ENCODE measurements around the gene SUPT5H. TPM values are rescaled to one million over a fixed set of nuclear protein-coding genes. Genes with fewer than 3 reads are reported as not detected.

SUPT5H gene
- total and polyA plus RNA-seq, 10 of the 15 experiments (the other 5 are each of a cell fraction or from before 2014, with no cell fraction given): 27.2 to 194 (median 83.6) TPM

DNA sequence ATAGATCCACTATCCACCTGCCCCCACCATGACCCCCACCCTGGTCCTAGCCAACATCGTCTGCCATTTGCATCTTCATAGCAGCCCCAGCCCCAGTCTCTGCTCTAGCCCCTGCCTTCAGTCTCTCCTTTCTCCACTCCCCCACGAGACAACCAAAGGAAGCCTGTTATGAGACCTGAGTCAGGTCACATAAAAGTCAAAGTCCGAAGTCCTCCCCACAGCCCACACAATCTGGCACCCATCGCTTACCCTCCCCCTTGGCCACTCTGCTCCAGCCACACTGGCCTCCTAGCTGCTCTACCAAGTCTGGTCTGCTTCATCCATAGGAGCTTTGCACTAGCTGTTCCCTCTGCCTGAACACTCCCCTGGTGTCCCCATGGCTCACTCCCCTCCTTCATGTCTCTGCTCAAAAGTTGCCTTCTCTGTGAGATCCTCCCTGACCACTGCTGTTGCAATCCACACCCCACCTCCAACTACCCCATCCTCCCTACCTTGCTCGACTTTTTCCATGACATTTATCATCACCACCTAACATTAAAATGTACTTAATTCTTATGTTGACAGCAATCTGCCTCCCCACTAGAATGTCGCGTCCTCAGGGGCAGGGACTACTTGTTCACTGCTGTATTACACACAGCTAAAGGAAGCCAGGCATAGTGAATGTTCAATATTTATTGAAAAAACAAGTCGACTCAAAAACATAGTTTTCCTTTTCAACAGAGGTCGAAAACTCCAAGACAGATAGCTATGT lies 34.1 kb upstream of the SUPT5H start (continued):
- TF ChIP-seq EP300 (IDR thresholded peaks at IDR 0.05; ENCODE audit: borderline replicate concordance in 1 of 2, control insufficient read depth in 1 of 2, low read depth in 2 of 2, low read length in 2 of 2): peak; percentile 29 to 62; a peak in 3 of 4 replicates
- TF ChIP-seq MTA2 (IDR thresholded peaks at IDR 0.05; ENCODE audit: low read depth): peak; percentile 43; the same call in 1 of the 2 replicates
- TF ChIP-seq SMARCA5 (IDR thresholded peaks at IDR 0.05): no peak
- TF ChIP-seq IKZF1 (conservative IDR thresholded peaks at IDR 0.05): peak; percentile 46; the same call in 1 of the 2 replicates
- peak; percentile 60 for TF ChIP-seq POLR2AphosphoS5 (IDR thresholded peaks at IDR 0.05; ENCODE audit: low read length)
- no peak for TF ChIP-seq KDM1A (IDR thresholded peaks at IDR 0.05; ENCODE audit: borderline replicate concordance)
- TF ChIP-seq MYC (IDR thresholded peaks at IDR 0.05; ENCODE audit: insufficient read depth, insufficient read length, insufficient replicate concordance, low read length, severe bottlenecking): no peak
- TF ChIP-seq SUPT20H (IDR thresholded peaks at IDR 0.05; ENCODE audit: borderline replicate concordance, control insufficient read depth, low read depth, low read length): no peak
- TF ChIP-seq NRF1 (conservative IDR thresholded peaks at IDR 0.05; ENCODE audit: low read depth, low read length): no peak
- peak; percentile 85 for TF ChIP-seq NR2F1 (conservative IDR thresholded peaks at IDR 0.05)
- TF ChIP-seq TCF7 (IDR thresholded peaks at IDR 0.05; ENCODE audit: borderline replicate concordance): no peak
- TF ChIP-seq YBX1 (IDR thresholded peaks at IDR 0.05): no peak
- TF ChIP-seq, protein P1, sequence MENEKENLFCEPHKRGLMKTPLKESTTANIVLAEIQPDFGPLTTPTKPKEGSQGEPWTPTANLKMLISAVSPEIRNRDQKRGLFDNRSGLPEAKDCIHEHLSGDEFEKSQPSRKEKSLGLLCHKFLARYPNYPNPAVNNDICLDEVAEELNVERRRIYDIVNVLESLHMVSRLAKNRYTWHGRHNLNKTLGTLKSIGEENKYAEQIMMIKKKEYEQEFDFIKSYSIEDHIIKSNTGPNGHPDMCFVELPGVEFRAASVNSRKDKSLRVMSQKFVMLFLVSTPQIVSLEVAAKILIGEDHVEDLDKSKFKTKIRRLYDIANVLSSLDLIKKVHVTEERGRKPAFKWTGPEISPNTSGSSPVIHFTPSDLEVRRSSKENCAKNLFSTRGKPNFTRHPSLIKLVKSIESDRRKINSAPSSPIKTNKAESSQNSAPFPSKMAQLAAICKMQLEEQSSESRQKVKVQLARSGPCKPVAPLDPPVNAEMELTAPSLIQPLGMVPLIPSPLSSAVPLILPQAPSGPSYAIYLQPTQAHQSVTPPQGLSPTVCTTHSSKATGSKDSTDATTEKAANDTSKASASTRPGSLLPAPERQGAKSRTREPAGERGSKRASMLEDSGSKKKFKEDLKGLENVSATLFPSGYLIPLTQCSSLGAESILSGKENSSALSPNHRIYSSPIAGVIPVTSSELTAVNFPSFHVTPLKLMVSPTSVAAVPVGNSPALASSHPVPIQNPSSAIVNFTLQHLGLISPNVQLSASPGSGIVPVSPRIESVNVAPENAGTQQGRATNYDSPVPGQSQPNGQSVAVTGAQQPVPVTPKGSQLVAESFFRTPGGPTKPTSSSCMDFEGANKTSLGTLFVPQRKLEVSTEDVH (IDR thresholded peaks at IDR 0.05; ENCODE audit: low read depth, partially characterized antibody): no peak
- TF ChIP-seq, protein P2, sequence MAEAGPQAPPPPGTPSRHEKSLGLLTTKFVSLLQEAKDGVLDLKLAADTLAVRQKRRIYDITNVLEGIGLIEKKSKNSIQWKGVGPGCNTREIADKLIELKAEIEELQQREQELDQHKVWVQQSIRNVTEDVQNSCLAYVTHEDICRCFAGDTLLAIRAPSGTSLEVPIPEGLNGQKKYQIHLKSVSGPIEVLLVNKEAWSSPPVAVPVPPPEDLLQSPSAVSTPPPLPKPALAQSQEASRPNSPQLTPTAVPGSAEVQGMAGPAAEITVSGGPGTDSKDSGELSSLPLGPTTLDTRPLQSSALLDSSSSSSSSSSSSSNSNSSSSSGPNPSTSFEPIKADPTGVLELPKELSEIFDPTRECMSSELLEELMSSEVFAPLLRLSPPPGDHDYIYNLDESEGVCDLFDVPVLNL (IDR thresholded peaks at IDR 0.05; ENCODE audit: low read depth, low read length): no peak
- no peak for TF ChIP-seq CBX5 (IDR thresholded peaks at IDR 0.05; ENCODE audit: low read depth)
- TF ChIP-seq GABPA (IDR thresholded peaks at IDR 0.05; ENCODE audit: low read depth): no peak
- no peak for TF ChIP-seq NFIC (IDR thresholded peaks at IDR 0.05; ENCODE audit: low read depth, low read length)
- TF ChIP-seq RFX5 (IDR thresholded peaks at IDR 0.05; ENCODE audit: low read depth, low read length): no peak
- TF ChIP-seq, protein P3, sequence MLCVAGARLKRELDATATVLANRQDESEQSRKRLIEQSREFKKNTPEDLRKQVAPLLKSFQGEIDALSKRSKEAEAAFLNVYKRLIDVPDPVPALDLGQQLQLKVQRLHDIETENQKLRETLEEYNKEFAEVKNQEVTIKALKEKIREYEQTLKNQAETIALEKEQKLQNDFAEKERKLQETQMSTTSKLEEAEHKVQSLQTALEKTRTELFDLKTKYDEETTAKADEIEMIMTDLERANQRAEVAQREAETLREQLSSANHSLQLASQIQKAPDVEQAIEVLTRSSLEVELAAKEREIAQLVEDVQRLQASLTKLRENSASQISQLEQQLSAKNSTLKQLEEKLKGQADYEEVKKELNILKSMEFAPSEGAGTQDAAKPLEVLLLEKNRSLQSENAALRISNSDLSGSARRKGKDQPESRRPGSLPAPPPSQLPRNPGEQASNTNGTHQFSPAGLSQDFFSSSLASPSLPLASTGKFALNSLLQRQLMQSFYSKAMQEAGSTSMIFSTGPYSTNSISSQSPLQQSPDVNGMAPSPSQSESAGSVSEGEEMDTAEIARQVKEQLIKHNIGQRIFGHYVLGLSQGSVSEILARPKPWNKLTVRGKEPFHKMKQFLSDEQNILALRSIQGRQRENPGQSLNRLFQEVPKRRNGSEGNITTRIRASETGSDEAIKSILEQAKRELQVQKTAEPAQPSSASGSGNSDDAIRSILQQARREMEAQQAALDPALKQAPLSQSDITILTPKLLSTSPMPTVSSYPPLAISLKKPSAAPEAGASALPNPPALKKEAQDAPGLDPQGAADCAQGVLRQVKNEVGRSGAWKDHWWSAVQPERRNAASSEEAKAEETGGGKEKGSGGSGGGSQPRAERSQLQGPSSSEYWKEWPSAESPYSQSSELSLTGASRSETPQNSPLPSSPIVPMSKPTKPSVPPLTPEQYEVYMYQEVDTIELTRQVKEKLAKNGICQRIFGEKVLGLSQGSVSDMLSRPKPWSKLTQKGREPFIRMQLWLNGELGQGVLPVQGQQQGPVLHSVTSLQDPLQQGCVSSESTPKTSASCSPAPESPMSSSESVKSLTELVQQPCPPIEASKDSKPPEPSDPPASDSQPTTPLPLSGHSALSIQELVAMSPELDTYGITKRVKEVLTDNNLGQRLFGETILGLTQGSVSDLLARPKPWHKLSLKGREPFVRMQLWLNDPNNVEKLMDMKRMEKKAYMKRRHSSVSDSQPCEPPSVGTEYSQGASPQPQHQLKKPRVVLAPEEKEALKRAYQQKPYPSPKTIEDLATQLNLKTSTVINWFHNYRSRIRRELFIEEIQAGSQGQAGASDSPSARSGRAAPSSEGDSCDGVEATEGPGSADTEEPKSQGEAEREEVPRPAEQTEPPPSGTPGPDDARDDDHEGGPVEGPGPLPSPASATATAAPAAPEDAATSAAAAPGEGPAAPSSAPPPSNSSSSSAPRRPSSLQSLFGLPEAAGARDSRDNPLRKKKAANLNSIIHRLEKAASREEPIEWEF (IDR thresholded peaks at IDR 0.05; ENCODE audit: insufficient replicate concordance, low read depth, low read length): no peak
- TF ChIP-seq POLR2A (IDR thresholded peaks at IDR 0.05; ENCODE audit: low read depth, low read length): peak; percentile 78
- TF ChIP-seq HDAC2 (IDR thresholded peaks at IDR 0.05): no peak

Data from GM12878 (cell line).